IMR-90 (cell line): ENCODE data around the gene PALM2AKAP2. TPM values are rescaled to one million over a fixed set of nuclear protein-coding genes. Genes with fewer than 3 reads are reported as not detected.

ENCODE experiments used
- ATAC-seq: fragments of 200-7000 bp; cut with Tn5 transposase; 2 replicates; pipeline ENCODE4 v1.9.1; 2020; ENCODE audit warnings: low read depth, mild to moderate bottlenecking, moderate library complexity
- BruUV-seq: library from RNA; stranded (reverse); fragments of 400-500 nt; replicated peaks from 2 replicates; lab custom pipeline; 2021; lab: Mats Ljungman, UMichigan
- CTCF ChIA-PET: fragments of 300-600 bp; formaldehyde crosslinking; extraction: SDS; loops from one replicate; lab custom pipeline; 2021; ENCODE audit warnings: antibody characterized with exemption; lab: Yijun Ruan, JAX
- POLR2A ChIA-PET: fragments of 300-600 bp; sonication (Branson Sonifier 250); formaldehyde crosslinking; loops from one replicate; lab custom pipeline; 2022; ENCODE audit warnings: antibody characterized with exemption; ENCODE audit not compliant: unreplicated experiment; lab: Charles Lee
- DNase-seq: peaks from one replicate; pipeline ENCODE4 v3.0.0; 2013
- H2AFZ ChIP-seq: replicated peaks from 2 replicates; pipeline ENCODE3; 2013; ENCODE audit warnings: low read length, mild to moderate bottlenecking; ENCODE audit not compliant: poor library complexity
- H2AK5ac ChIP-seq: 2 replicates; pipeline ENCODE4 v1.6.1; 2013; ENCODE audit warnings: low read depth, low read length, inconsistent platforms
- H2AK9ac ChIP-seq: replicated peaks from 2 replicates; pipeline ENCODE3; 2013; ENCODE audit warnings: mild to moderate bottlenecking, low read depth, low read length, moderate library complexity; ENCODE audit not compliant: poor library complexity
- H2BK120ac ChIP-seq: 2 replicates; pipeline ENCODE4 v1.6.1; 2013; ENCODE audit warnings: low read depth, low read length, inconsistent platforms
- H2BK15ac ChIP-seq: 3 replicates; pipeline ENCODE4 v1.6.1; 2013; ENCODE audit warnings: low read depth, low read length, inconsistent platforms
- H2BK20ac ChIP-seq: 2 replicates; pipeline ENCODE4 v1.6.1; 2013; ENCODE audit warnings: low read depth, mild to moderate bottlenecking, inconsistent platforms, low read length, moderate library complexity
- H2BK5ac ChIP-seq: 2 replicates; pipeline ENCODE4 v1.6.1; 2013; ENCODE audit warnings: mild to moderate bottlenecking, low read depth, low read length, inconsistent platforms; ENCODE audit not compliant: poor library complexity, severe bottlenecking
- H3K14ac ChIP-seq: replicated peaks from 2 replicates; pipeline ENCODE4 v1.6.1; 2013; ENCODE audit warnings: low read depth, low read length, inconsistent platforms
- H3K18ac ChIP-seq: 2 replicates; pipeline ENCODE4 v1.6.1; 2013; ENCODE audit warnings: low read depth, low read length, control low read depth
- H3K23ac ChIP-seq: 2 replicates; pipeline ENCODE4 v1.6.1; 2013; ENCODE audit warnings: low read depth, low read length, inconsistent platforms
- H3K27ac ChIP-seq: 2 replicates; pipeline ENCODE4 v1.5.1; 2013; ENCODE audit warnings: mild to moderate bottlenecking, control low read depth, low read length; ENCODE audit not compliant: insufficient read depth
- H3K27me3 ChIP-seq: 2 replicates; pipeline ENCODE4 v1.6.1; 2013; ENCODE audit warnings: low read length; ENCODE audit not compliant: control insufficient read depth, insufficient read depth
- H3K36me3 ChIP-seq: 2 replicates; pipeline ENCODE4 v1.6.1; 2013; ENCODE audit warnings: low read length, mixed read lengths; ENCODE audit not compliant: control insufficient read depth, insufficient read depth
- H3K4ac ChIP-seq: 2 replicates; pipeline ENCODE4 v1.6.1; 2013; ENCODE audit warnings: low read depth, low read length, inconsistent platforms
- H3K4me1 ChIP-seq: 2 replicates; pipeline ENCODE4 v1.6.1; 2013; ENCODE audit warnings: low read length, mixed read lengths; ENCODE audit not compliant: control insufficient read depth, insufficient read depth
- H3K4me2 ChIP-seq: 2 replicates; pipeline ENCODE4 v1.6.1; 2013; ENCODE audit warnings: low read depth, mild to moderate bottlenecking, control low read depth, low read length, moderate library complexity
- H3K4me3 ChIP-seq: 2 replicates; pipeline ENCODE4 v1.5.1; 2013; ENCODE audit warnings: low read depth, mild to moderate bottlenecking, control low read depth, low read length, moderate library complexity; ENCODE audit not compliant: insufficient read depth
- H3K56ac ChIP-seq: 2 replicates; pipeline ENCODE4 v1.6.1; 2013; ENCODE audit warnings: low read length, inconsistent platforms; ENCODE audit not compliant: insufficient read depth; ENCODE audit errors: extremely low read depth
- H3K79me1 ChIP-seq, 2 experiments: 2 replicates each; pipeline ENCODE4 v1.6.1; 2013; ENCODE audit warnings: low read length in 2 of 2, inconsistent platforms in 1 of 2, low read depth in 1 of 2
- H3K9ac ChIP-seq: 2 replicates; pipeline ENCODE4 v1.6.1; 2013; ENCODE audit warnings: low read depth, low read length, control low read depth
- H3K9me1 ChIP-seq: 2 replicates; pipeline ENCODE4 v1.6.1; 2013; ENCODE audit warnings: low read length, inconsistent platforms; ENCODE audit not compliant: insufficient read depth
- H3K9me3 ChIP-seq: 2 replicates; pipeline ENCODE4 v1.6.1; 2013; ENCODE audit warnings: low read length; ENCODE audit not compliant: control insufficient read depth, insufficient read depth
- H4K20me1 ChIP-seq: 2 replicates; pipeline ENCODE4 v1.6.1; 2013; ENCODE audit warnings: low read length, inconsistent platforms; ENCODE audit not compliant: insufficient read depth
- H4K5ac ChIP-seq: 2 replicates; pipeline ENCODE4 v1.6.1; 2013; ENCODE audit warnings: mild to moderate bottlenecking, low read depth, low read length, control low read depth
- H4K8ac ChIP-seq, 2 experiments: 2 replicates each; pipeline ENCODE4 v1.6.1; 2013; ENCODE audit warnings: low read depth in 2 of 2, low read length in 2 of 2, control low read depth in 1 of 2, inconsistent platforms in 1 of 2
- H4K91ac ChIP-seq: 2 replicates; pipeline ENCODE4 v1.6.1; 2013; ENCODE audit warnings: low read depth, low read length, inconsistent platforms; ENCODE audit not compliant: insufficient read depth
- BHLHE40 ChIP-seq: fragments of 150-350 bp; IDR thresholded peaks from 2 replicates; pipeline ENCODE4 v1.6.1; 2016; ENCODE audit warnings: mild to moderate bottlenecking, low read depth, low read length
- CEBPB ChIP-seq: IDR thresholded peaks from 2 replicates; pipeline ENCODE4 v1.6.1; 2012; ENCODE audit warnings: low read depth, low read length, improper control_type of control experiment
- CHD1 ChIP-seq: IDR thresholded peaks from 2 replicates; pipeline ENCODE4 v1.6.1; 2012; ENCODE audit warnings: low read depth, low read length, improper control_type of control experiment
- CTCF ChIP-seq: conservative IDR thresholded peaks from 2 replicates; pipeline ENCODE4 v1.5.1; 2012; ENCODE audit warnings: mild to moderate bottlenecking, low read depth, low read length, improper control_type of control experiment
- ELK1 ChIP-seq: fragments of 150-350 bp; IDR thresholded peaks from 2 replicates; pipeline ENCODE4 v1.6.1; 2016; ENCODE audit warnings: low read depth, mild to moderate bottlenecking, low read length, moderate library complexity, borderline replicate concordance
- FOS ChIP-seq: fragments of 150-350 bp; IDR thresholded peaks from 2 replicates; pipeline ENCODE4 v1.6.1; 2016; ENCODE audit warnings: low read depth, low read length
- MAZ ChIP-seq: IDR thresholded peaks from 2 replicates; pipeline ENCODE4 v1.6.1; 2012; ENCODE audit warnings: low read depth, mild to moderate bottlenecking, low read length, improper control_type of control experiment, moderate library complexity, borderline replicate concordance
- MXI1 ChIP-seq: IDR thresholded peaks from 2 replicates; pipeline ENCODE4 v1.6.1; 2012; ENCODE audit warnings: low read depth, mild to moderate bottlenecking, low read length, moderate library complexity, borderline replicate concordance
- NFE2L2 ChIP-seq: fragments of 150-350 bp; IDR thresholded peaks from 2 replicates; pipeline ENCODE4 v1.6.1; 2016; ENCODE audit warnings: low read depth, mild to moderate bottlenecking, low read length
- POLR2A ChIP-seq: IDR thresholded peaks from 2 replicates; pipeline ENCODE4 v1.6.1; 2012; ENCODE audit warnings: mild to moderate bottlenecking, low read depth, low read length
- RAD21 ChIP-seq: IDR thresholded peaks from 2 replicates; pipeline ENCODE4 v1.6.1; 2012; ENCODE audit warnings: low read length, improper control_type of control experiment
- RCOR1 ChIP-seq: IDR thresholded peaks from 2 replicates; pipeline ENCODE4 v1.6.1; 2012; ENCODE audit warnings: mild to moderate bottlenecking, low read length, improper control_type of control experiment; ENCODE audit not compliant: insufficient replicate concordance
- RFX5 ChIP-seq: IDR thresholded peaks from 2 replicates; pipeline ENCODE4 v1.8.0; 2012; ENCODE audit warnings: low read depth, mild to moderate bottlenecking, low read length, moderate library complexity
- SMC3 ChIP-seq: fragments of 150-350 bp; IDR thresholded peaks from 2 replicates; pipeline ENCODE4 v1.6.1; 2016; ENCODE audit warnings: low read depth, mild to moderate bottlenecking, antibody characterized with exemption, low read length, moderate library complexity
- USF2 ChIP-seq: fragments of 150-350 bp; IDR thresholded peaks from 2 replicates; pipeline ENCODE4 v1.6.1; 2017; ENCODE audit warnings: mild to moderate bottlenecking, antibody characterized with exemption, low read length, low read depth
- WGBS, 2 experiments: methylation state at CpG; one replicate each; pipeline versions ENCODE4 v1.1.5 to v1.1.7; 2013; ENCODE audit warnings: missing lambda C conversion rate in 2 of 2; ENCODE audit not compliant: insufficient read length in 1 of 2; ENCODE audit errors: extremely low coverage in 2 of 2; 5-methylcytosine and 5-hydroxymethylcytosine counted together
- dilution Hi-C: fragments of 300-500 bp; cut with HindIII; formaldehyde crosslinking; loops from one replicate; pipeline ENCODE4 v1.14.3; 2018; ENCODE audit warnings: low sequenced_read_pairs; ENCODE audit not compliant: unreplicated experiment
- in situ Hi-C: fragments of 300-500 bp; cut with MboI; formaldehyde crosslinking; loops from 3 replicates; pipeline ENCODE4 v1.14.3; 2019; ENCODE audit warnings: low sequenced_read_pairs, inconsistent platforms, mixed read lengths
- intact Hi-C: fragments of 100-400 bp; cut with micrococcal nuclease; formaldehyde crosslinking; loops from 2 replicates; pipeline ENCODE4 v1.10.0; 2022
- polyA plus RNA-seq, 3 experiments: library from polyadenylated mRNA; depleted of rRNA; stranded (reverse); fragments of >200 nt; gene quantifications; 2 replicates each; pipeline ENCODE4 v1.2.3, GENCODE V29; 2012; ENCODE audit warnings: low replicate concordance in 1 of 3
- total RNA-seq: library from RNA; depleted of rRNA; stranded (reverse); fragments of >200 nt; gene quantifications from 2 replicates; pipeline ENCODE4 v1.2.3, GENCODE V29; 2012

PALM2AKAP2 gene
- total and polyA plus RNA-seq, 2 of the 4 experiments (the other 2 are of a cell fraction): 3.2 to 14.2 TPM

GRCh38 chr9:109766351-109766750, 13.6 kb upstream of the PALM2AKAP2 start:
- no peaks in the 10 kb centered on the region for H3K9me3 ChIP-seq
- no peaks in the 10 kb centered on the region for H4K20me1 ChIP-seq
- peaks cover 34% of the 10 kb centered on the region for H3K9me1 ChIP-seq
- peak overlapping the region; percentile 33; the same call in 1 of the 2 replicates for H3K27ac ChIP-seq
- no peak overlapping the region for H3K4me3 ChIP-seq
- H2BK5ac ChIP-seq: peak overlapping the region; percentile 35
- no peaks in the 10 kb centered on the region for H3K27me3 ChIP-seq
- 0 out of 2 replicates have a peak overlapping the region, but pooled peaks have one; percentile 58 for H3K14ac ChIP-seq
- H3K9ac ChIP-seq: no peak overlapping the region
- ATAC-seq: peak; percentile 78
- no TSS peak for BruUV-seq
- H3K4ac ChIP-seq: peak overlapping the region; percentile 63; the same call in 1 of the 2 replicates
- ChIA-PET CTCF (no interaction called here), POLR2A (interaction anchor here (0.6 kb wide), 1 partner anchor 291 kb away, joined by 6 read pairs; no protein-coding TSS in a partner anchor)
- peak overlapping the region in 1 of 2 experiments; percentile 42; a peak in 1 of 4 replicates for H4K8ac ChIP-seq
- intact Hi-C loops: loop anchor here (10.0 kb wide), 1 partner anchor 118 kb away; no protein-coding TSS in a partner anchor
- in situ Hi-C loops: no loop called here
- no peak overlapping the region for H3K23ac ChIP-seq
- peak; percentile 98 for DNase-seq
- dilution Hi-C loops: no loop called here
- H3K56ac ChIP-seq: no peak overlapping the region
- no peak overlapping the region for H2AFZ ChIP-seq
- peak overlapping the region; percentile 96 for H2BK120ac ChIP-seq
- no CpG with 5 or more reads among the region's 2 CpGs for WGBS, 2 experiments
- peak overlapping the region; percentile 21; the same call in 1 of the 2 replicates for H2AK5ac ChIP-seq
- H4K91ac ChIP-seq: peak overlapping the region; percentile 59
- peak overlapping the region; percentile 43; the same call in 1 of the 2 replicates for H4K5ac ChIP-seq
- H2BK15ac ChIP-seq: 0 out of 3 replicates have a peak overlapping the region, but pooled peaks have one; percentile 0
- H3K36me3 ChIP-seq: no peaks in the 10 kb centered on the region
- H3K18ac ChIP-seq: peak overlapping the region; percentile 33
- H2AK9ac ChIP-seq: no peak overlapping the region
- peak overlapping the region; percentile 22 for H3K4me2 ChIP-seq
- peaks cover 27% of the 10 kb centered on the region for H3K4me1 ChIP-seq
- H2BK20ac ChIP-seq: peak overlapping the region; percentile 97
- peaks cover 0 to 6% of the 10 kb centered on the region in 2 experiments; a peak in 2 of 4 replicates for H3K79me1 ChIP-seq
- no peak for TF ChIP-seq RFX5
- TF ChIP-seq SMC3: no peak
- no peak for TF ChIP-seq ELK1
- TF ChIP-seq RAD21: 0 out of 2 replicates have a peak, but pooled peaks have one; percentile 18
- peak; percentile 99 for TF ChIP-seq CEBPB
- peak; percentile 86 for TF ChIP-seq NFE2L2
- no peak for TF ChIP-seq POLR2A
- TF ChIP-seq FOS: peak; percentile 91
- no peak for TF ChIP-seq USF2
- no peak for TF ChIP-seq MAZ
- peak; percentile 26; the same call in 1 of the 2 replicates for TF ChIP-seq BHLHE40
- TF ChIP-seq CTCF: no peak
- no peak for TF ChIP-seq CHD1
- no peak for TF ChIP-seq MXI1
- TF ChIP-seq RCOR1: no peak
